WERI-Rb-1 (cell line): ENCODE data around the gene FBXO27.

Source experiments
- DNase-seq: peaks from one replicate; pipeline ENCODE4 v3.0.0-alpha.2; 2020
- H3K27ac ChIP-seq: fragments of 250-450 bp; sonication (Bioruptor Pico); 2 replicates; pipeline ENCODE4 v1.5.1; 2020; ENCODE audit warnings: mild to moderate bottlenecking, moderate library complexity
- H3K27me3 ChIP-seq: fragments of 250-450 bp; sonication (Bioruptor Pico); 2 replicates; pipeline ENCODE4 v1.5.1; 2021; ENCODE audit warnings: mild to moderate bottlenecking, low read depth, moderate library complexity; ENCODE audit not compliant: insufficient read depth, severe bottlenecking
- H3K36me3 ChIP-seq: fragments of 250-450 bp; sonication (Bioruptor Pico); 2 replicates; pipeline ENCODE4 v1.5.1; 2020; ENCODE audit warnings: mild to moderate bottlenecking, moderate library complexity
- H3K4me3 ChIP-seq: 2 replicates; pipeline ENCODE4 v1.5.1; 2011; ENCODE audit warnings: low read depth, mild to moderate bottlenecking, control low read depth, low read length
- H3K9me3 ChIP-seq: fragments of 250-450 bp; sonication (Bioruptor Pico); 2 replicates; pipeline ENCODE4 v1.5.1; 2021; ENCODE audit warnings: mild to moderate bottlenecking, moderate library complexity; ENCODE audit not compliant: severe bottlenecking
- TF ChIP-seq, protein P1 (sequence below): IDR thresholded peaks from 2 replicates; pipeline ENCODE4 v1.5.1; 2011; ENCODE audit warnings: low read depth, mild to moderate bottlenecking, control low read depth, inconsistent platforms, low read length

FBXO27 gene, protein sequence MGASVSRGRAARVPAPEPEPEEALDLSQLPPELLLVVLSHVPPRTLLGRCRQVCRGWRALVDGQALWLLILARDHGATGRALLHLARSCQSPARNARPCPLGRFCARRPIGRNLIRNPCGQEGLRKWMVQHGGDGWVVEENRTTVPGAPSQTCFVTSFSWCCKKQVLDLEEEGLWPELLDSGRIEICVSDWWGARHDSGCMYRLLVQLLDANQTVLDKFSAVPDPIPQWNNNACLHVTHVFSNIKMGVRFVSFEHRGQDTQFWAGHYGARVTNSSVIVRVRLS

DNA sequence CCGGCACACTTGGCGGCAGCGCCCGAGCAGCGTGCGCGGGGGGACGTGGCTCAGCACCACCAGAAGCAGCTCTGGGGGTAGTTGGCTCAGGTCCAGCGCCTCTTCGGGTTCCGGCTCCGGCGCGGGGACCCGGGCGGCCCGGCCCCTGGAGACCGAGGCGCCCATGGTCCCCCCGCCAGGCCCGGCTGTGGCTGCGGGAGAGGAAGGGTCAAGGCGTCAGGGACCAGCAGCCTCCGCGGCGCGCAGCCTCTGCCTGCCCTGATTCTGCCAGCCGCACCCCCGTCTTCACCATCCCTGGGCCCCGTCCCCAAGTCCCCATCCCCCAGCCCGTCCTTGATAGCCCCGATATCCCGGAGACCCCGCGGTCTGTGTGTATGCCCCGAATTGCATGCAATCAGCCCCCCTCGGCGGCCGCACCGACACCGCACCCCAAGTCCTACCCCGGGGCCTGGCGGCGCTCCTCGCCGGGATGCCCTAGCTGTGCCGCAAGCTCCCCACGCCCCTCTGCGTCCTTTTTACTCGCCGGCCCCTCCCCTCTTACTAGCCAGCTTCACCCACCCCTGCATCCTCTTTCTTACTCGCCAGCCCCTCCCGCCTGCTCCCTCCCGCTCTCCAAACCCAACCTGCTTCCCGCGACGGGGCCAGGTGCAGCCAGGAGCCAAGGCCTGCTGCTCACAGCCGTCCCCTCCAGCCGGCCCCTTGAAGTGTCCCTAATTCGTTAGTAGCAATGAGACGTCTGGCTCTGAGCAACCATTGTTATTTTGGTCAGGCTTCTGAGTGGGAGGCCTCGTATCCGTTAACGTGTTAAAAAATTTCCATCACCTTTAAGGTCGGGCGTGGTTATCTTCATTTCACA, at the start of gene FBXO27:
Gene FBXO27 (minus strand): TSS at position 487 of the 856 bp plus-strand sequence. CDS start 322 bp downstream, at position 165.
- Histone ChIP-seq H3K27ac (peak within 1 kb of the TSS; percentile 80), H3K9me3 (peaks cover 2% of the 10 kb centered on the region), H3K4me3 (peak within 1 kb of the TSS; percentile 55), H3K27me3 (no peaks in the 10 kb centered on the region), H3K36me3 (peaks cover 3% of the 10 kb centered on the region; the same call in 1 of the 2 replicates)
- peak; percentile 55 for DNase-seq
- TF ChIP-seq, protein P1, sequence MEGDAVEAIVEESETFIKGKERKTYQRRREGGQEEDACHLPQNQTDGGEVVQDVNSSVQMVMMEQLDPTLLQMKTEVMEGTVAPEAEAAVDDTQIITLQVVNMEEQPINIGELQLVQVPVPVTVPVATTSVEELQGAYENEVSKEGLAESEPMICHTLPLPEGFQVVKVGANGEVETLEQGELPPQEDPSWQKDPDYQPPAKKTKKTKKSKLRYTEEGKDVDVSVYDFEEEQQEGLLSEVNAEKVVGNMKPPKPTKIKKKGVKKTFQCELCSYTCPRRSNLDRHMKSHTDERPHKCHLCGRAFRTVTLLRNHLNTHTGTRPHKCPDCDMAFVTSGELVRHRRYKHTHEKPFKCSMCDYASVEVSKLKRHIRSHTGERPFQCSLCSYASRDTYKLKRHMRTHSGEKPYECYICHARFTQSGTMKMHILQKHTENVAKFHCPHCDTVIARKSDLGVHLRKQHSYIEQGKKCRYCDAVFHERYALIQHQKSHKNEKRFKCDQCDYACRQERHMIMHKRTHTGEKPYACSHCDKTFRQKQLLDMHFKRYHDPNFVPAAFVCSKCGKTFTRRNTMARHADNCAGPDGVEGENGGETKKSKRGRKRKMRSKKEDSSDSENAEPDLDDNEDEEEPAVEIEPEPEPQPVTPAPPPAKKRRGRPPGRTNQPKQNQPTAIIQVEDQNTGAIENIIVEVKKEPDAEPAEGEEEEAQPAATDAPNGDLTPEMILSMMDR, result no peak

DNA sequence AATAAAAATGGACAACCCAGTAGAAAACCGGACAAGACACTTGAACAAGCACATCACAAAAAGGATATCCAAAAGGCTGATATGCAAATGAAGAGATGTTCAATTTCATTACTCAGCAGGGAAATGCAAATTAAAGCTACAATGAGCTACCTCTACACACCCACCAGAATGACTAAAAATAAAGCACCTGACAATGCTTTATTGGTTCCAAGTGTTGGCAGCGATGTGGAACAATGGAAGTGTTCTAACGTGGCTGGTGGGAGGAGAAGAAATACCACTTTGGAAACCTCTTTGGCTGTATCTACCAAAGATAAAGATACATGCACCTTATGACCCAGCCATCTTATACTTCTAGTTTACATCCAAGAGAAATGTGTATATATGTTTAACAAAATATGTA, 48.1 kb upstream of the FBXO27 start:
- H3K27me3 ChIP-seq, result peaks cover 13% of the 10 kb centered on the region
- H3K9me3 ChIP-seq, result no peaks in the 10 kb centered on the region
- no peaks in the 10 kb centered on the region for H3K36me3 ChIP-seq
- TF ChIP-seq, protein P1, result no peak
- H3K27ac ChIP-seq, result no peak overlapping the region
- H3K4me3 ChIP-seq, result no peak overlapping the region
- DNase-seq, result no peak

DNA sequence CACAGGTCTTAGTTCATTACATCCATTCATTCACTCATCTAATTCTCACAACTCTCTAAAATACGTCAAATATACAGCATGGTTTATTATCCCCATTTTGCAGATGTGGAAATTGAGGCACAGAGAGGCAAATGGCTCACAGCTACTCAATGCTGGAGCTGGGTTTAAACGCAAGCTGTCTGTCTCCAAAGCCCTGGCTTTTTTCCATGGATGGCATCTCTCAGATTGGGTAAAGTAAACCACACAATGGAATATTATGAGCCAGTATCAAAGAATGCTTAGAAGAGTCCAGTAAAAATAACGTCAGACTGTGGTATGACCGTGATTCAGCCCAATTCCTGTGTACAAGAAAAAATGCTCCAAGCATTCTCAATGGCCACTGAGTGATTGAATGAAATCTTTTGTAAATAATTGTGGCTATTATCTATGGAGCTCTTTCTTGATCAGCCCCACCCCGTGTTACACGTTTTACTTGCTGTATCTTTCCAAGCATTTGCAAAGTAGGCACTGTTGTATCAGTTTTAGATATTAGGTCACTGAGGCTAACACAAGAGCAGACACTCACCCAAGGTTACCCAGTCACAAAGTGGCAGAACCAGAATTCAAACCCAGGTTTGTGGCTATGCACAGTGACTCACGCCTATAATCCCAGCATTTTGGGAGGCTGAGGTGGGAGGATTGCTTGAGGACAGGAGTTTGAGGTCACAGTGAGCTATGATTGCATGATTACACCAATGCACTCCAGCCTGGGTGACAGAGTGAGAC, 46.3 kb upstream of the FBXO27 start:
- no peaks in the 10 kb centered on the region for H3K36me3 ChIP-seq
- no peak overlapping the region for H3K27ac ChIP-seq
- H3K9me3 ChIP-seq, result no peaks in the 10 kb centered on the region
- no peak for DNase-seq
- TF ChIP-seq, protein P1, result no peak
- H3K27me3 ChIP-seq, result no peaks in the 10 kb centered on the region
- no peak overlapping the region for H3K4me3 ChIP-seq

DNA sequence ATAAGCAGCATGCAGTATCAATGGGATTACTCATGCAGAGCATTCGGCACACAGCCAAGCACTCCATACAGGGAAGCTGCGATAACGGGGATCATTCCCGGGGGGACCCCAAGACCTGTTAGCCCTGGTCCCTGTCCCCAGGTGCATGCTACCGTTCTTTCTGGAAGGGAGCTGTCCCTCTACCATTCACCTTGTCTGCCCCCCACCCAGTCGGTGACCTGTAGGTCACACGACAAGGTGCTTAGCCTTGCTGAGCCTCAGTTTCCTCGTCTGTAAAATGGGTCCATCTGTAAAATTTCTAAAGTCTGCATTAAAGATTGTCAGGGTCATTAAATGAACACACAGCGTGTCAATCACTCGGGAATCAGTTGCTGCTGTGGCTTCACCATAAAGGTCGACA, 45.0 kb upstream of the FBXO27 start:
- no peak for DNase-seq
- Histone ChIP-seq H3K4me3 (no peak overlapping the region), H3K27me3 (no peaks in the 10 kb centered on the region), H3K9me3 (no peaks in the 10 kb centered on the region), H3K27ac (no peak overlapping the region), H3K36me3 (no peaks in the 10 kb centered on the region)
- TF ChIP-seq, protein P1, result no peak

DNA sequence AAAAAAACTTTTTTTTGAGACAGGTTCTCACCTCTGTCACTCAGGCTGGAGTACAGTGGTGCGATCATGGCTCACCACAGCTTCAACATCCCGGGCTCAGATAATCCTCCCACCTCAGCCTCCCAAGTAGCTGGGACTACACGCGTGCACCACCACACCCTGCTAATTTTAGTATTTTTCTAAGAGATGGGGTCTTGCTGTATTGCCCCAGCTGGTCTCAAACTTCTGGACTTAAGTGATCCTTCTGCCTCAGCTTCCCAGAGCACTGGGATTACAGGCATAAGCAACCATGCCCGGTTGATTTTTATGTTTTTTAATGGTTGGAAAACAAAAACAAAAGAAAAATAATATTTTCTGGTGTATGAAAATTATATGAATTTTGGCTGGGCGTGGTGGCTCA, 42.6 kb upstream of the FBXO27 start:
- TF ChIP-seq, protein P1, result no peak
- Histone ChIP-seq H3K36me3 (no peaks in the 10 kb centered on the region), H3K27ac (no peak overlapping the region), H3K9me3 (no peaks in the 10 kb centered on the region), H3K4me3 (no peak overlapping the region), H3K27me3 (no peaks in the 10 kb centered on the region)
- no peak for DNase-seq
